ENCODE measurements around the gene INPP5A.

GRCh38 chr10:132611026-132611910, 73.7 kb downstream of the INPP5A start:
- TF ChIP-seq CTCF (IDR thresholded peaks at IDR 0.05; ENCODE audit: insufficient read depth, low read length), result no peak
- TF ChIP-seq POLR2AphosphoS5 (IDR thresholded peaks at IDR 0.05; ENCODE audit: low read depth), result no peak
- no peak for TF ChIP-seq GABPA (IDR thresholded peaks at IDR 0.05; ENCODE audit: low read depth)
